NCI-H82 treated with DMSO at 0.1 percent for 48 hours (cell line): ENCODE results near the gene SLC17A1.
"Not testable (repeated sequence)": the region's sequence is repeated elsewhere in the genome, so short reads cannot be mapped to it uniquely, and the experiment has no call there.

Experiments
- DNase-seq: peaks from one replicate; lab custom pipeline; 2025; ENCODE audit not compliant: unreplicated experiment; lab: John Stamatoyannopoulos, UW

SLC17A1 gene

DNA sequence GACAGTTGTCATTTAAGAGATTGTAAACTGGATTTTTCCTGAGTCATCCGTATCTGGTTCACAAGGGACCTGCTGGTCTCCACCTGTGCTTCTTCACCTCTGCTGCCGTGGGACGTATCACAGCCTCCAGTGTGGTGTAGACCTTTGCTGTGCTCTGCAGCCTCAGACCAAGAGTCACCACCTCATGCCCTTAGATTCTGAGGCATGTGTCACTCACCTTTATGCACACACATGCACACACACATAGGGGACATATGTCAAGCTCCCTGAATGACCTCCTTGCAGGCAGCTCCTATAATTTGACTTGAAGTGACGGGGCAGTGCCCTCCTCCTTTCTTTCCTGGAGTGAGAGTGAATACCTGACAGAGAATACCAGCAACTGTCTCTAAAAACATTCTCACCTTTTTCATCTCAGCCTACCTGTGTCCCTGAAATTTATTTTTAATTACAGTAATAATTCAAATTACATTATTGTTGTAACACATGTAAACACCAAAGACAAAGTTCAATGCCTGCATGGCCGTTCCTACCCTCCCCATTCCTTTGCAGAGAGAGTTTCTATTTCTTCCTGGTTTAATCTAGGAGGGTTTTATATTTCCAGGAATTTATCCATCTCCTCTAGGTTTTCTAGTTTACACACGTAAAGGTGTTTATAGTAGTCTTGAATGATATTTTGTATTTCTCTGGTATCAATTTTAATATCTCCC lies 73.8 kb downstream of the SLC17A1 start:
- DNase-seq = no peak

DNA sequence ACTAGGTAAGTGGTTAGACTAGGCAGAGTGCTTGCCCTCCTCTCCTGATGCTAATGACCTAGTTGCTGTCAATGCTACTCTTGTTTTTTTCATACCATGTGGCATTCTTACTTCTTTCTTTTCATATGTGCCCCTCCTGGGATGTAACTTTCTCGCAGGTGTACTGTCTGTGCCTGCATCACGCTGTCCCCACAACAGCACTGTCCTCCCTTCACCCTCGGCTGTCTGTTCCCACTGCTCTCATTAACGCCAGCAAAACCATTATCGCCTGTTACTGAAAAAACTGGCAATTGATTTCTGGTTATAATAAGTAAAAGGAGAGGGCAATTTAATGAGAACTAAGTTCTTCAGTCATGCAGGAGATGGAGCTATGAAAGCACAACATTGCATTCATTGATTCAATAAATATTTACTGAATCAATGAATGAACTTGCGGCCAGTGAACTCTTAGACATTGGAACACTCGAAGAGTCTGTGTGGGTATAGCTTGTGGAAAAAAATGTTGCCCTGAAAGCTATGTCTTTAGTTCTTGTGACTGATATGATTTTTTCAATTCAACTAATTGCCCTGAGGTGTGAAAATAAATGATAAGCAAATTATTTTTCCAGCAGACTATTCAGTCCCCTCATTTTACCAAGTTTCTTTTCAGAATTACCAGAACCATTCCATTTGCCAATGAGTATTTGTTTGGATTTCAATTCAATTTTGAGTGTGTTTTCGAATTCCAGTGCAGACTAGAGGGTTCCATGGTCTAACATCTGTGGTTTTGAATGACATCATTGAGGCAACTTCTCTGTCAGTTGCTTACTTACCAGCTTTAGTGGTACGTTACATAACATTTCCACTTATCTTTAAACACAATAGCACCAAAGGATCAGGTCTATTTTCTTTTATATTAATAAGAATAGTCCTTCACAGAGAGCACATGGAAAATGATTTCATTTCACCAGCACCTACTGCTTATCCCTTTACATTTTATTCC lies 75.2 kb downstream of the SLC17A1 start:
- DNase-seq = no peak

DNA sequence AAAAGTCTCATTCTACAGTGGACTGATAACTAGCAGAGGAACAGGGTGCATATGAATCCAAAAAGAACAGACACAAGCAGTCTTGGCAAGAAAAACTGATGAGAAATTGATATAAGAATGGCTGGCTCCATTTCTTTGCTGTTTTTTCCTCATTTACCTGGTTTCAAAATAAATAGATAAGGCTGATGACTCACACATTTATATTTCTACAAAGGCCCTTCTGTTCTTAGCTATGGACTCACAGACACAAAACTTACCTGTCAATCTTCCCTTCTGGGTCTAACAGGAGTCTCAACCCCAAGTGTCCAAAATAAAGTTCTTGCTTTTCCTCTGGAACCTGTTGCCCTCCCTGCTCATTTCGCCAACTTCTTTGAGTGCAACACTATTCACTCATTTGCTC lies 76.4 kb downstream of the SLC17A1 start:
- no peak for DNase-seq

DNA sequence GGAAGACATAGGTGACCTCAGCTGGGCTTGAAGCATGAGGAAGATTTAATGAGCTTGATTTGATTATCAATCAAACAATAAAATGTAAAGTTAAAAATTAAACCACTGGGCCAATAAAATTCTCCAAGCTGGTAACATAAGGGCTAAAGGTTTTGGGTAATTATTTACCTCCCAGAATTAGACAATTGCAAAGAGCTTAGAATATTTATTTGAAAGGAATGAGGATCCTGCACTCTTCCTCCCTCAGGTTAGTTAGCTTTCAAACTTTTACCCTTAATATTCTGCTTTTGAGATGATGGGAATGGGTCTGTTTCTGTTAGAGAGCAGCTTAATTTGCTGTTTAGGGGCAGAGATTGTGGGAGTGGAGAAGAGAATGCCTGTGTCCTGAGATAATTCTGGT lies 77.3 kb downstream of the SLC17A1 start, which contains the start of gene SLC17A4:
Gene SLC17A4, plus strand, starts transcription at position 208 of the 400 bp plus-strand sequence. CDS start 7,221 bp downstream, outside the sequence.
- no peak for DNase-seq

DNA sequence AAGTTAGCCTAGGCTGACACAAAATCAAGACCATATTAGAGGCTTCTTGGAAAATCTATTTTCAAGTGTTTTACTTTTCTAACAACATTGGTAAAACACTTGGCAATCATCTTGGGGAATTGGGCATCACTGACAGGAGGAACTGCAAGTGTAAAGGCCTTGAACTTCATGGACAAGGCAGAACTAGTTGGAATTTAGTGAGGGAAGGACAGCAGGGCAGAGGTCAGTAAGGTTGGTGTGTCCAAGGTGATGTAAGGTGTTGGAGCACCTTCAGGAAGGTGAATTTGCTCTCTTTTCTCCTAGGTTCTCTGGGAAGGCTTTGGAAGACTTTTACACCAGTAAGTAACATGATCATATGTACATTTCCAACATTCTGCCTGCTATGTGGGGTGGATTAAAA lies 78.8 kb downstream of the SLC17A1 start:
- no peak for DNase-seq

- no peak for DNase-seq
Measured at GRCh38 chr6:25750906-25751305, 80.9 kb downstream of the SLC17A1 start.

GRCh38 chr6:25749837-25750236 lies 82.0 kb downstream of the SLC17A1 start:
- no peak for DNase-seq

DNA sequence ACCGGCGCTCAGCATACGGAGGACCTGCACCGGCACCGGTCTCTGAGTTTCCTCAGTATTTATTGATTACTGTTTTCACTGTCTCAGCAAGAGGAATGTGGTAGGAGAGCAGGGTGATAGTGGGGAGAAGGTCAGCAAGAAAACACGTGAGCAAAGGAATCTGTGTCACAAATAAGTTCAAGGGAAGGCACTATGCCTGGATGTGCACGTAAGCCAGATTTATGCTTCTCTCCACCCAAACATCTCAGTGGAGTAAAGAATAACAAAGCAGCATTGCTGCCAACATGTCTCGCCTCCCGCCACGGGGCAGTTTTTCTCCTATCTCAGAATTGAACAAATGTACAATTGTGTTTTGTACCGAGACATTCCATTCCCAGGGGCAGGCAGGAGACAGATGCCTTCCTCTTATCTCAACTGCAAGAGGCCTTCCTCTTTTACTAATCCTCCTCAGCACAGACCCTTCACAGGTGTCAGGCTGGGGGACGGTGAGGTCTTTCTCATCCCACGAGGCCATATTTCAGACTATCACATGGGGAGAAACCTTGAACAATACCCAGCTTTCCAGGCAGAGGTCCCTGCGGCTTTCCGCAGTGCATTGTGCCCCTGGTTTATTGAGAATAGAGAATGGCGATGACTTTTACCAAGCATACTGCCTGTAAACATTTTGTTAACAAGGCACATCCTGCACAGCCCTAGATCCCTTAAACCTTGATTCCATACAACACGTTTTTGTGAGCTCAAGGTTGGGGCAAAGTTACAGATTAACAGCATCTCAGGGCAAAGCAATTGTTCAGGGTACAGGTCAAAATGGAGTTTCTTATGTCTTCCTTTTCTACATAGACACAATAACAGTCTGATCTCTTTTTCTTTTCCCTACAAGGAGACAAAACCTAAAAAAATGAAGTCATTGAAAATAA lies 83.0 kb downstream of the SLC17A1 start:
- not testable (repeated sequence) for DNase-seq

- no peak for DNase-seq
Measured at GRCh38 chr6:25748049-25748448, 83.8 kb downstream of the SLC17A1 start.

- no peak for DNase-seq
Measured at GRCh38 chr6:25747477-25747876, 84.4 kb downstream of the SLC17A1 start.

- DNase-seq = no peak
Measured at GRCh38 chr6:25746968-25747367, 84.9 kb downstream of the SLC17A1 start.

DNA sequence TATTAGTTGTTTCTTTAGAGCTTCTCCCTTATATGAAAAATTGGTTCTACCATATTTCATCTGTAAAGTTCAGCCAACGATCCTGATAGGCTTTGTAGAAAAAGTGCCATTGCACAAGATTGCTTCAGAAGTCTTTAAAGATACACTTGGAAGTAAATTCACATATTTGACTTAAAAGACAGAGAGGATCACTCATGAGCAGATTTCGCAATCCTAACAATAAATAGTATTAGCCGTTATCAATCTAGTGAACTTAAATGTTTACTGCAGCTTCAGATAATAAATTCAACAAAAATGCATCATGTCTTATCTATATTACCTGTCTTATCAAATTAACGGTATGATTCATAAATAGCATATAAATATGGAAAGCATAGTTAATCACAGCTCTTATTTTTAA lies 86.0 kb downstream of the SLC17A1 start:
- DNase-seq = no peak

- no peak for DNase-seq
Measured at GRCh38 chr6:25743868-25744267, 88.0 kb downstream of the SLC17A1 start.

DNA sequence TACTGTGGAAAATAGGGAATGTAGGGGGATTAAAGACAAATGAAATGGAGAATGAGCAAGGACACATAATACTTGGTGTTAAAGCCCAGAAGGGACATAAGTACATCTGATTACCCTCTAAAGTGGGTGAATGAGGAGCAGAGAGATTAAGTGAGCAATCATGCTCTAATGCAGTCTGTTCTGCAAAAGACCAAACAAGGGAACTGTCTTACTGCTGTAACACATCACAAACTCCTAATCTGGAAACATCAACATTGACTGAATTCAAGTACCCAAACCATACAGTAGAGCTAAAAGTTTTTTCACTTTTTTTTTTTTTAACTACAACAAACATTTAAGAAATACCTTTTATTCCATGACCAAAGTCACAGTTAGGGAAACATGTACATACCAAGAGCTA lies 96.6 kb downstream of the SLC17A1 start:
- peak; percentile 19 for DNase-seq
